Activated T-cell treated with anti-CD3 and anti-CD28 coated beads, Interleukin-2, amount 50 U/mL, for 24 hours (primary cell): ENCODE measurements around the gene PEDS1.

ENCODE experiments used
- DNase-seq: peaks from one replicate; pipeline ENCODE4 v3.0.0-alpha.2; 2020
- H3K27ac Mint-ChIP-seq: 2 replicates; pipeline ENCODE4 v1.8.0; 2020; ENCODE audit warnings: mild to moderate bottlenecking, mixed read lengths
- H3K27me3 Mint-ChIP-seq: 2 replicates; pipeline ENCODE4 v1.8.0; 2020; ENCODE audit warnings: mixed read lengths
- H3K36me3 Mint-ChIP-seq: 2 replicates; pipeline ENCODE4 v1.8.0; 2020; ENCODE audit warnings: low read depth, mixed read lengths
- H3K4me1 Mint-ChIP-seq: 2 replicates; pipeline ENCODE4 v1.8.0; 2020; ENCODE audit warnings: low read depth, mixed read lengths
- H3K4me3 Mint-ChIP-seq: 2 replicates; pipeline ENCODE4 v1.8.0; 2020; ENCODE audit warnings: mild to moderate bottlenecking, moderate library complexity, mixed read lengths
- H3K9me3 Mint-ChIP-seq: 2 replicates; pipeline ENCODE4 v1.8.0; 2020; ENCODE audit warnings: mixed read lengths

The PEDS1 gene

GRCh38 chr20:50193836-50194421 is 40.4 kb upstream of the PEDS1 start:
- Mint-ChIP-seq H3K4me1 (peaks cover 24% of the 10 kb centered on the region), H3K27ac (peak overlapping the region; percentile 98), H3K36me3 (peaks cover 28% of the 10 kb centered on the region), H3K4me3 (peak overlapping the region; percentile 93), H3K27me3 (no peaks in the 10 kb centered on the region), H3K9me3 (no peaks in the 10 kb centered on the region)
- DNase-seq: no peak

- H3K27me3 Mint-ChIP-seq: no peaks in the 10 kb centered on the region
- peak overlapping the region; percentile 93 for H3K4me3 Mint-ChIP-seq
- peak overlapping the region; percentile 98 for H3K27ac Mint-ChIP-seq
- peaks cover 28% of the 10 kb centered on the region for H3K36me3 Mint-ChIP-seq
- peaks cover 24% of the 10 kb centered on the region for H3K4me1 Mint-ChIP-seq
- DNase-seq: no peak
- no peaks in the 10 kb centered on the region for H3K9me3 Mint-ChIP-seq
These were observed 39.8 kb upstream of the PEDS1 start for GRCh38 chr20:50193199-50193835.

GRCh38 chr20:50192364-50193198 is 39.1 kb upstream of the PEDS1 start:
- Mint-ChIP-seq H3K4me1 (peaks cover 24% of the 10 kb centered on the region), H3K4me3 (peak overlapping the region; percentile 93), H3K9me3 (no peaks in the 10 kb centered on the region), H3K27me3 (no peaks in the 10 kb centered on the region), H3K36me3 (peaks cover 28% of the 10 kb centered on the region), H3K27ac (peak overlapping the region; percentile 98)
- peak; percentile 52 for DNase-seq

- peak; percentile 86 for DNase-seq
- H3K27ac Mint-ChIP-seq: peak overlapping the region; percentile 98
- H3K27me3 Mint-ChIP-seq: no peaks in the 10 kb centered on the region
- peaks cover 24% of the 10 kb centered on the region for H3K4me1 Mint-ChIP-seq
- peaks cover 28% of the 10 kb centered on the region for H3K36me3 Mint-ChIP-seq
- H3K4me3 Mint-ChIP-seq: peak overlapping the region; percentile 93
- no peaks in the 10 kb centered on the region for H3K9me3 Mint-ChIP-seq
These were observed 38.2 kb upstream of the PEDS1 start for GRCh38 chr20:50191544-50192363.

- H3K27ac Mint-ChIP-seq: peak overlapping the region; percentile 80
- no peaks in the 10 kb centered on the region for H3K9me3 Mint-ChIP-seq
- H3K27me3 Mint-ChIP-seq: peaks cover under 1% of the 10 kb centered on the region
- H3K36me3 Mint-ChIP-seq: peaks cover 28% of the 10 kb centered on the region
- peaks cover 28% of the 10 kb centered on the region for H3K4me1 Mint-ChIP-seq
- peak overlapping the region; percentile 75 for H3K4me3 Mint-ChIP-seq
- DNase-seq: peak; percentile 82
These were observed 37.6 kb upstream of the PEDS1 start for GRCh38 chr20:50191065-50191543.

- H3K27ac Mint-ChIP-seq: peak within 1 kb of the TSS; percentile 89
- DNase-seq: peak; percentile 91
- H3K4me3 Mint-ChIP-seq: peak within 1 kb of the TSS; percentile 81
- peaks cover 7% of the 10 kb centered on the region for H3K27me3 Mint-ChIP-seq
- H3K4me1 Mint-ChIP-seq: peaks cover 28% of the 10 kb centered on the region
- no peaks in the 10 kb centered on the region for H3K9me3 Mint-ChIP-seq
- H3K36me3 Mint-ChIP-seq: peaks cover 28% of the 10 kb centered on the region
These were observed 36.9 kb upstream of the PEDS1 start, which contains the start of gene CEBPB for GRCh38 chr20:50190251-50191064. Gene CEBPB, plus strand, starts transcription at chr20:50190830. Its CDS starts 204 bp downstream, at chr20:50191034.

GRCh38 chr20:50189681-50190250 is 36.2 kb upstream of the PEDS1 start:
- Mint-ChIP-seq H3K9me3 (no peaks in the 10 kb centered on the region), H3K27ac (no peak overlapping the region), H3K36me3 (peaks cover 27% of the 10 kb centered on the region), H3K4me1 (peaks cover 23% of the 10 kb centered on the region), H3K4me3 (peak overlapping the region; percentile 41), H3K27me3 (peaks cover 12% of the 10 kb centered on the region)
- no peak for DNase-seq

- H3K36me3 Mint-ChIP-seq: peaks cover 20% of the 10 kb centered on the region
- H3K27me3 Mint-ChIP-seq: peaks cover 18% of the 10 kb centered on the region
- peaks cover 17% of the 10 kb centered on the region for H3K4me1 Mint-ChIP-seq
- DNase-seq: no peak
- no peak overlapping the region for H3K4me3 Mint-ChIP-seq
- no peak overlapping the region for H3K27ac Mint-ChIP-seq
- no peaks in the 10 kb centered on the region for H3K9me3 Mint-ChIP-seq
These were observed 35.6 kb upstream of the PEDS1 start for GRCh38 chr20:50188879-50189680.

GRCh38 chr20:50188287-50188688 is 34.8 kb upstream of the PEDS1 start:
- H3K27me3 Mint-ChIP-seq: peaks cover 22% of the 10 kb centered on the region
- H3K4me1 Mint-ChIP-seq: peaks cover 9% of the 10 kb centered on the region
- DNase-seq: no peak
- H3K9me3 Mint-ChIP-seq: no peaks in the 10 kb centered on the region
- peaks cover 12% of the 10 kb centered on the region for H3K36me3 Mint-ChIP-seq
- H3K4me3 Mint-ChIP-seq: no peak overlapping the region
- no peak overlapping the region for H3K27ac Mint-ChIP-seq

GRCh38 chr20:50187403-50188051 is 34.0 kb upstream of the PEDS1 start:
- H3K4me3 Mint-ChIP-seq: no peak overlapping the region
- H3K4me1 Mint-ChIP-seq: peaks cover 3% of the 10 kb centered on the region
- H3K9me3 Mint-ChIP-seq: no peaks in the 10 kb centered on the region
- peaks cover 5% of the 10 kb centered on the region for H3K36me3 Mint-ChIP-seq
- H3K27me3 Mint-ChIP-seq: peaks cover 25% of the 10 kb centered on the region
- no peak for DNase-seq
- no peak overlapping the region for H3K27ac Mint-ChIP-seq

- Mint-ChIP-seq H3K36me3 (no peaks in the 10 kb centered on the region), H3K27me3 (peaks cover 25% of the 10 kb centered on the region), H3K27ac (no peak overlapping the region), H3K9me3 (no peaks in the 10 kb centered on the region), H3K4me1 (peaks cover 3% of the 10 kb centered on the region), H3K4me3 (no peak overlapping the region)
- DNase-seq: no peak
These were observed 33.5 kb upstream of the PEDS1 start for GRCh38 chr20:50186987-50187402.

GRCh38 chr20:50186151-50186885 is 32.8 kb upstream of the PEDS1 start:
- H3K27ac Mint-ChIP-seq: no peak overlapping the region
- peaks cover 25% of the 10 kb centered on the region for H3K27me3 Mint-ChIP-seq
- no peaks in the 10 kb centered on the region for H3K9me3 Mint-ChIP-seq
- no peak overlapping the region for H3K4me3 Mint-ChIP-seq
- DNase-seq: peak; percentile 94
- H3K4me1 Mint-ChIP-seq: peaks cover 3% of the 10 kb centered on the region
- no peaks in the 10 kb centered on the region for H3K36me3 Mint-ChIP-seq
